ENCODE results near the gene ST14.

DNA sequence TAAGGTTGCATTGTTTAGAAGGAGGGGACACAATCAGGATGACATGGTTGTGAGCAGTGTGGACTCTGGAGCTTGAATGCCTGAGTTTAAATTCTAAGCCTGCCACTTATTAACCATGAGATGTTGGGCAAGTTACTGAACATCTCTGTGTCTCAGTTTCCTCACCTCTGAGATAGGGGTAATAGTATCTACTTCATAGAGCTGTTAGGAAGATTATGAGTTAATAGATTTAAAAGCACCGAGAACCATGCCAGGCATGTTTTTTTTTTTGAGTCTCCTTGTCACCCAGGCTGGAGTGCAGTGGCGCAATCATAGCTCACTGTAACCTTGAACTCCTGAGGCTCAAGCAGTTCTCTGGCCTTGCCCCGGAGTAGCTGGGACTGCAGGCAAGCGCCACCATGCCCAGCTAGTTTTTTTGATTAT is 33.3 kb downstream of the ST14 start:
- TF ChIP-seq STAT1 (conservative IDR thresholded peaks at IDR 0.05) (no peak), TAF1 (IDR thresholded peaks at IDR 0.05; ENCODE audit: borderline replicate concordance, low read depth, low read length) (no peak), BHLHE40 (IDR thresholded peaks at IDR 0.05; ENCODE audit: borderline replicate concordance in 1 of 2, low read depth in 2 of 2, low read length in 1 of 2) (no peak), ZZZ3 (IDR thresholded peaks at IDR 0.05; ENCODE audit: control insufficient read depth, insufficient read length, low read depth) (no peak), POLR2A (IDR thresholded peaks at IDR 0.05; ENCODE audit: low read depth, low read length) (no peak), GABPA (IDR thresholded peaks at IDR 0.05; ENCODE audit: low read depth) (no peak), NR2C2 (IDR thresholded peaks at IDR 0.05; ENCODE audit: borderline replicate concordance, control insufficient read depth, insufficient read length, low read depth) (no peak)
- TF ChIP-seq, protein P1, sequence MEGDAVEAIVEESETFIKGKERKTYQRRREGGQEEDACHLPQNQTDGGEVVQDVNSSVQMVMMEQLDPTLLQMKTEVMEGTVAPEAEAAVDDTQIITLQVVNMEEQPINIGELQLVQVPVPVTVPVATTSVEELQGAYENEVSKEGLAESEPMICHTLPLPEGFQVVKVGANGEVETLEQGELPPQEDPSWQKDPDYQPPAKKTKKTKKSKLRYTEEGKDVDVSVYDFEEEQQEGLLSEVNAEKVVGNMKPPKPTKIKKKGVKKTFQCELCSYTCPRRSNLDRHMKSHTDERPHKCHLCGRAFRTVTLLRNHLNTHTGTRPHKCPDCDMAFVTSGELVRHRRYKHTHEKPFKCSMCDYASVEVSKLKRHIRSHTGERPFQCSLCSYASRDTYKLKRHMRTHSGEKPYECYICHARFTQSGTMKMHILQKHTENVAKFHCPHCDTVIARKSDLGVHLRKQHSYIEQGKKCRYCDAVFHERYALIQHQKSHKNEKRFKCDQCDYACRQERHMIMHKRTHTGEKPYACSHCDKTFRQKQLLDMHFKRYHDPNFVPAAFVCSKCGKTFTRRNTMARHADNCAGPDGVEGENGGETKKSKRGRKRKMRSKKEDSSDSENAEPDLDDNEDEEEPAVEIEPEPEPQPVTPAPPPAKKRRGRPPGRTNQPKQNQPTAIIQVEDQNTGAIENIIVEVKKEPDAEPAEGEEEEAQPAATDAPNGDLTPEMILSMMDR (IDR thresholded peaks at IDR 0.05 in 2 of 3, conservative IDR thresholded peaks at IDR 0.05 in 1 of 3; ENCODE audit: control insufficient read depth in 2 of 3, extremely low read depth in 1 of 3, insufficient read depth in 1 of 3, low read depth in 3 of 3, low read length in 3 of 3): no peak
- TF ChIP-seq, protein P2, sequence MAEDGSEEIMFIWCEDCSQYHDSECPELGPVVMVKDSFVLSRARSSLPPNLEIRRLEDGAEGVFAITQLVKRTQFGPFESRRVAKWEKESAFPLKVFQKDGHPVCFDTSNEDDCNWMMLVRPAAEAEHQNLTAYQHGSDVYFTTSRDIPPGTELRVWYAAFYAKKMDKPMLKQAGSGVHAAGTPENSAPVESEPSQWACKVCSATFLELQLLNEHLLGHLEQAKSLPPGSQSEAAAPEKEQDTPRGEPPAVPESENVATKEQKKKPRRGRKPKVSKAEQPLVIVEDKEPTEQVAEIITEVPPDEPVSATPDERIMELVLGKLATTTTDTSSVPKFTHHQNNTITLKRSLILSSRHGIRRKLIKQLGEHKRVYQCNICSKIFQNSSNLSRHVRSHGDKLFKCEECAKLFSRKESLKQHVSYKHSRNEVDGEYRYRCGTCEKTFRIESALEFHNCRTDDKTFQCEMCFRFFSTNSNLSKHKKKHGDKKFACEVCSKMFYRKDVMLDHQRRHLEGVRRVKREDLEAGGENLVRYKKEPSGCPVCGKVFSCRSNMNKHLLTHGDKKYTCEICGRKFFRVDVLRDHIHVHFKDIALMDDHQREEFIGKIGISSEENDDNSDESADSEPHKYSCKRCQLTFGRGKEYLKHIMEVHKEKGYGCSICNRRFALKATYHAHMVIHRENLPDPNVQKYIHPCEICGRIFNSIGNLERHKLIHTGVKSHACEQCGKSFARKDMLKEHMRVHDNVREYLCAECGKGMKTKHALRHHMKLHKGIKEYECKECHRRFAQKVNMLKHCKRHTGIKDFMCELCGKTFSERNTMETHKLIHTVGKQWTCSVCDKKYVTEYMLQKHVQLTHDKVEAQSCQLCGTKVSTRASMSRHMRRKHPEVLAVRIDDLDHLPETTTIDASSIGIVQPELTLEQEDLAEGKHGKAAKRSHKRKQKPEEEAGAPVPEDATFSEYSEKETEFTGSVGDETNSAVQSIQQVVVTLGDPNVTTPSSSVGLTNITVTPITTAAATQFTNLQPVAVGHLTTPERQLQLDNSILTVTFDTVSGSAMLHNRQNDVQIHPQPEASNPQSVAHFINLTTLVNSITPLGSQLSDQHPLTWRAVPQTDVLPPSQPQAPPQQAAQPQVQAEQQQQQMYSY (CRISPR knock-in tag; IDR thresholded peaks at IDR 0.05): no peak

Data from GM12878 (cell line).